ENCODE measurements around the gene SH2D2A.

The SH2D2A gene

GRCh38 chr1:156806512-156807440 is 9.9 kb downstream of the SH2D2A start:
- Histone ChIP-seq H3K79me2 (ENCODE audit: insufficient read depth, low read length) (no peaks in the 10 kb centered on the region), H3K4me1 (ENCODE audit: insufficient read depth, low read length) (no peaks in the 10 kb centered on the region)
- no peak for DNase-seq

DNA sequence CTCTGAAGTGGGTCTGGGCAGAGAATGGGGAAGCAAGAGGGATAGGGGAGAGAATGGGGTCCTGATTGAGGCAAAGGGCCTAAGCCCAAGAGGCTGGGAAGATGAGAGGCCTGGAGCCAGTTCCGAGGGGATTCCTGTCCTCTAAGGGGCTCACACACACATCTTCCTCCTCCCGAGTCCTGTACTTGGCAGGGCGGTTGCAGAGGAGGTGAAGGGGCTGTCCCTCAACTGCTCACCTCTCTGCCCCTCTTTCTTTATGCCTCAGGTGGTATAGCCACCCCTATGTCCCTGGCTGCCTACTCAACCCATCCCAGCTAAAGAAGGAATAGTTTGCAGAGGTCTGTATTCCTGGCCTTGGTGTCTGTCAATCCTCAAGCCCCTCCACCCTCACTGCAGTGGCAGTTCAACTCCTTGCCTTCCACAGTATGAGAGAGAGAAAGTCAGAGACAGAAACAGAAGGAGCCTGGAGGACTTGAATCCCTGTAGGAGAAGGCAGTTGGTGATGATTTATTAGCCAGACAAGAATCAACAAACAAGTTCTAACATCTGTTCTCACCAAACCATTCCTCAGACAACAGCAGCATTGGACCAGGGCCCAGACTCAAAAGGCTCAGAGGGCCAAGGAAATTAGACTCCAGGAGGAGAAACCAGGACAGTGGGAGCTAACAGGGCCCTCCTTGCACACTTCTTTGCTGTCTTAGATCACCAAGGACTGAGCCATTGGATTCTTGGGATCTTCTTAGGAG is 10.7 kb downstream of the SH2D2A start:
- peaks cover 12% of the 10 kb centered on the region; the same call in 1 of the 2 replicates for H3K36me3 ChIP-seq (ENCODE audit: insufficient read depth, low read length)
- no peak overlapping the region for H2AFZ ChIP-seq (ENCODE audit: low read depth, low read length)
- no peaks in the 10 kb centered on the region for H3K4me1 ChIP-seq (ENCODE audit: insufficient read depth, low read length)
- no peaks in the 10 kb centered on the region for H3K79me2 ChIP-seq (ENCODE audit: insufficient read depth, low read length)
- no peak overlapping the region for H3K4me2 ChIP-seq (ENCODE audit: insufficient read depth, low read length)
- no peak overlapping the region for H3K27ac ChIP-seq (ENCODE audit: low read length)
- no peaks in the 10 kb centered on the region for H4K20me1 ChIP-seq (ENCODE audit: insufficient read depth, low read length)
- no peak for ATAC-seq (ENCODE audit: insufficient read depth, low read depth)
- no peak overlapping the region for H3K4me3 ChIP-seq (ENCODE audit: low read depth in 1 of 2, low read length in 2 of 2)
- TF ChIP-seq CTCF (IDR thresholded peaks at IDR 0.05; ENCODE audit: borderline replicate concordance, extremely low read depth, low read length, poor library complexity, severe bottlenecking) (no peak), EZH2 (IDR thresholded peaks at IDR 0.05; ENCODE audit: borderline replicate concordance, low read depth, low read length, severe bottlenecking) (no peak)
- H3K9ac ChIP-seq (ENCODE audit: low read depth, low read length), result no peak overlapping the region
- no peak for DNase-seq
- no peaks in the 10 kb centered on the region for H3K9me3 ChIP-seq (ENCODE audit: insufficient read depth, low read length, severe bottlenecking)
- no peaks in the 10 kb centered on the region for H3K27me3 ChIP-seq (ENCODE audit: insufficient read depth, low read length, poor library complexity)

More at GRCh38 chr1:156806512-156807440, 9.9 kb downstream of the SH2D2A start:
- H3K36me3 ChIP-seq (ENCODE audit: insufficient read depth, low read length), result peaks cover 6% of the 10 kb centered on the region; the same call in 1 of the 2 replicates
- no peak overlapping the region for H2AFZ ChIP-seq (ENCODE audit: low read depth, low read length)
- H3K4me3 ChIP-seq (ENCODE audit: low read depth in 1 of 2, low read length in 2 of 2), result no peak overlapping the region
- TF ChIP-seq EZH2 (IDR thresholded peaks at IDR 0.05; ENCODE audit: borderline replicate concordance, low read depth, low read length, severe bottlenecking), result no peak
- no peak for TF ChIP-seq CTCF (IDR thresholded peaks at IDR 0.05; ENCODE audit: borderline replicate concordance, extremely low read depth, low read length, poor library complexity, severe bottlenecking)
- no peak overlapping the region for H3K27ac ChIP-seq (ENCODE audit: low read length)
- H4K20me1 ChIP-seq (ENCODE audit: insufficient read depth, low read length), result no peaks in the 10 kb centered on the region
- H3K4me2 ChIP-seq (ENCODE audit: insufficient read depth, low read length), result no peak overlapping the region
- no peak overlapping the region for H3K9ac ChIP-seq (ENCODE audit: low read depth, low read length)
- H3K27me3 ChIP-seq (ENCODE audit: insufficient read depth, low read length, poor library complexity), result no peaks in the 10 kb centered on the region
- no peaks in the 10 kb centered on the region for H3K9me3 ChIP-seq (ENCODE audit: insufficient read depth, low read length, severe bottlenecking)
- no peak for ATAC-seq (ENCODE audit: insufficient read depth, low read depth)

- ATAC-seq (ENCODE audit: insufficient read depth, low read depth) (no peak), DNase-seq (no peak)
- no peak overlapping the region for H3K4me2 ChIP-seq (ENCODE audit: insufficient read depth, low read length)
- no peaks in the 10 kb centered on the region for H3K4me1 ChIP-seq (ENCODE audit: insufficient read depth, low read length)
- no peaks in the 10 kb centered on the region for H3K9me3 ChIP-seq (ENCODE audit: insufficient read depth, low read length, severe bottlenecking)
- no peak overlapping the region for H3K4me3 ChIP-seq (ENCODE audit: low read depth in 1 of 2, low read length in 2 of 2)
- no peak overlapping the region for H2AFZ ChIP-seq (ENCODE audit: low read depth, low read length)
- H3K36me3 ChIP-seq (ENCODE audit: insufficient read depth, low read length), result peaks cover 24% of the 10 kb centered on the region; the same call in 1 of the 2 replicates
- no peaks in the 10 kb centered on the region for H4K20me1 ChIP-seq (ENCODE audit: insufficient read depth, low read length)
- no peak overlapping the region for H3K27ac ChIP-seq (ENCODE audit: low read length)
- no peaks in the 10 kb centered on the region for H3K79me2 ChIP-seq (ENCODE audit: insufficient read depth, low read length)
- H3K9ac ChIP-seq (ENCODE audit: low read depth, low read length), result no peak overlapping the region
- no peaks in the 10 kb centered on the region for H3K27me3 ChIP-seq (ENCODE audit: insufficient read depth, low read length, poor library complexity)
- TF ChIP-seq CTCF (IDR thresholded peaks at IDR 0.05; ENCODE audit: borderline replicate concordance, extremely low read depth, low read length, poor library complexity, severe bottlenecking), result no peak
- TF ChIP-seq EZH2 (IDR thresholded peaks at IDR 0.05; ENCODE audit: borderline replicate concordance, low read depth, low read length, severe bottlenecking), result no peak
These were observed 11.9 kb downstream of the SH2D2A start for GRCh38 chr1:156804572-156805243.

All from DND-41 (cell line).